Measurements from ENCODE around the gene FOXJ1.

FOXJ1 gene

DNA sequence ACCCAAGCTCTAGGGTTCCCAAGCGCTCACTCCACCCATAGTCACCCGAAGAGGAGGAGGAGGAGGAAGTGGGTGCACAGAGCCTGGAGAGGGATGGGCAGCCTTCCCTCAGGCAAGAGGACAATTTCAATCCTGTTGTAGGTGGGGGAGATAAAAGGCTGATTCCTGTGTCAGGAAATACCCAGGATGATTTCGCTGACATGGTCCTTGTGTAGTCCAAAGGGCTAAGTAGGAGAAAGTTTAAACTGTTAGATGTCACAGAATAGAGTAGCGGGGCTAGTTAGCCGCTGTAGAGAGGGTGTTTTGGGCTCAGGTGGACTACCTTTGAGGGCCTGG lies 36.2 kb downstream of the FOXJ1 start:
- H3K79me2 ChIP-seq (ENCODE audit: control insufficient read depth, insufficient read depth, low read length, poor library complexity): peaks cover 6% of the 10 kb centered on the region
- H3K27me3 ChIP-seq (ENCODE audit: insufficient read depth, low read length): no peaks in the 10 kb centered on the region
- H3K23ac ChIP-seq (ENCODE audit: low read length): no peak overlapping the region
- no peak overlapping the region for H3K18ac ChIP-seq (ENCODE audit: low read length)
- peaks cover 11% of the 10 kb centered on the region for H3K79me1 ChIP-seq (ENCODE audit: low read length)
- no peak overlapping the region for H3K14ac ChIP-seq (ENCODE audit: low read length)
- no peak overlapping the region for H2BK5ac ChIP-seq (ENCODE audit: low read depth, low read length, poor library complexity)
- WGBS (ENCODE audit: extremely low coverage, insufficient coverage, insufficient read length): no CpG with 5 or more reads among the region's 5 CpGs
- peak overlapping the region; percentile 77 for H4K12ac ChIP-seq (ENCODE audit: low read depth, low read length)
- H2AFZ ChIP-seq (ENCODE audit: insufficient read depth, low read length, poor library complexity): no peak overlapping the region
- H3K4me1 ChIP-seq (ENCODE audit: control insufficient read depth in 1 of 2, insufficient read depth in 2 of 2, low read length in 2 of 2): peaks cover 10 to 13% of the 10 kb centered on the region in 2 experiments
- H3K9ac ChIP-seq (ENCODE audit: low read length): no peak overlapping the region
- H3K9me3 ChIP-seq (ENCODE audit: insufficient read depth, low read depth, low read length): no peaks in the 10 kb centered on the region
- no peak overlapping the region for H2BK120ac ChIP-seq (ENCODE audit: insufficient read depth, low read length, poor library complexity)
- no peak overlapping the region for H2BK12ac ChIP-seq (ENCODE audit: low read length)
- H3K27ac ChIP-seq (ENCODE audit: low read depth, low read length): no peak overlapping the region
- H3K36me3 ChIP-seq (ENCODE audit: control insufficient read depth in 1 of 2, insufficient read depth in 2 of 2, low read length in 2 of 2): peaks cover 14 to 17% of the 10 kb centered on the region in 2 experiments
- H2AK5ac ChIP-seq (ENCODE audit: low read length): no peak overlapping the region
- H3K4me2 ChIP-seq (ENCODE audit: low read length): no peak overlapping the region
- DNase-seq: no peak
- no peak overlapping the region for H3K4me3 ChIP-seq (ENCODE audit: low read depth, low read length)
- no peak overlapping the region for H4K8ac ChIP-seq (ENCODE audit: low read depth, low read length)
- no peak overlapping the region for H3K4ac ChIP-seq (ENCODE audit: low read depth, low read length)
- no peak overlapping the region for H4K91ac ChIP-seq (ENCODE audit: low read depth, low read length)

DNA sequence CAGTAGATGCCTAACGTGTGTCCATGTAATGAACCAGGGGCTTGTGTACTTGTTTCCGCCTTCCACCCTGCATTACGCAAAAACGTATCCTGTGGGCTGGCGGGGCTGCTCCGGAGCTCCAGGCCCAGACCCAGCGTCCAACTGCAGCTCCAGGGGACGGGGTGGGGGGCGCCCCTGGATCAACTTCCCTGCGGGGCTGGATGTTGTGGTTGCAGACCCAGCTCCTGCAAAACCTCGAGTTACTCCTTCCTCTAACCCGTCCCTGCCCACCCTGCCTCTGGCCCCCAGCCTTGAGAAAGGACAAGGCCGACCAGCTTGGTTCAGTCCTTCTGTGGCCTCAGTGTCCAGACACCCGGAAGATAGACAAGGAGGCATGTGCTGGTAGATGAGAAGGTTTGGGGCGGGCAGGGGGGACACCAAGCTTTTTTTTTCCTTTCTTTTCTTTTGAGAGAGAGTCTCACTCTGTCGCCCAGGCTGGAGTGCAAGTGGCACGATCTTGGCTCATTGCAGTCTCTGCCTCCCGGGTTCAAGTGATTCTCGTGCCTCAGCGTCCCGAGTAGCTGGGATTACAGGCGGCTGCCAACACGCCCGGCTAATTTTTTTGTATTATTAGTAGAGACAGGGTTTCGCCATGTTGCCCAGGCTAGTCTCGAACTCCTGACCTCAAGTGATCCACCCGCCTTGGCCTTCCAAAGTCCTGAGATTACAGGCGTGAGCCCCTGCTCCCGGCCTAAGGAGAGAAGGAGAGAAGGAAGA lies 36.7 kb downstream of the FOXJ1 start:
- H2BK120ac ChIP-seq (ENCODE audit: insufficient read depth, low read length, poor library complexity): peak overlapping the region; percentile 5
- peak overlapping the region; percentile 90 for H4K12ac ChIP-seq (ENCODE audit: low read depth, low read length)
- no peak overlapping the region for H3K27ac ChIP-seq (ENCODE audit: low read depth, low read length)
- no CpG with 5 or more reads among the region's 29 CpGs for WGBS (ENCODE audit: extremely low coverage, insufficient coverage, insufficient read length)
- H2AFZ ChIP-seq (ENCODE audit: insufficient read depth, low read length, poor library complexity): peak overlapping the region; percentile 95
- no peak overlapping the region for H3K23ac ChIP-seq (ENCODE audit: low read length)
- H2BK5ac ChIP-seq (ENCODE audit: low read depth, low read length, poor library complexity): peak overlapping the region; percentile 2
- peak overlapping the region; percentile 31 for H3K18ac ChIP-seq (ENCODE audit: low read length)
- no peak for DNase-seq
- peaks cover 11% of the 10 kb centered on the region for H3K79me1 ChIP-seq (ENCODE audit: low read length)
- H2BK12ac ChIP-seq (ENCODE audit: low read length): no peak overlapping the region
- peaks cover 10 to 13% of the 10 kb centered on the region in 2 experiments for H3K4me1 ChIP-seq (ENCODE audit: control insufficient read depth in 1 of 2, insufficient read depth in 2 of 2, low read length in 2 of 2)
- H3K27me3 ChIP-seq (ENCODE audit: insufficient read depth, low read length): no peaks in the 10 kb centered on the region
- H3K36me3 ChIP-seq (ENCODE audit: control insufficient read depth in 1 of 2, insufficient read depth in 2 of 2, low read length in 2 of 2): peaks cover 16 to 20% of the 10 kb centered on the region in 2 experiments
- peak overlapping the region; percentile 99 for H4K8ac ChIP-seq (ENCODE audit: low read depth, low read length)
- H3K9ac ChIP-seq (ENCODE audit: low read length): no peak overlapping the region
- peaks cover 6% of the 10 kb centered on the region for H3K79me2 ChIP-seq (ENCODE audit: control insufficient read depth, insufficient read depth, low read length, poor library complexity)
- H3K9me3 ChIP-seq (ENCODE audit: insufficient read depth, low read depth, low read length): no peaks in the 10 kb centered on the region
- peak overlapping the region; percentile 61 for H3K4me2 ChIP-seq (ENCODE audit: low read length)
- peak overlapping the region; percentile 85 for H3K4ac ChIP-seq (ENCODE audit: low read depth, low read length)
- no peak overlapping the region for H3K4me3 ChIP-seq (ENCODE audit: low read depth, low read length)
- peak overlapping the region; percentile 80 for H4K91ac ChIP-seq (ENCODE audit: low read depth, low read length)
- peak overlapping the region; percentile 89 for H2AK5ac ChIP-seq (ENCODE audit: low read length)
- H3K14ac ChIP-seq (ENCODE audit: low read length): peak overlapping the region; percentile 71

GRCh38 chr17:76103274-76104139 lies 37.5 kb downstream of the FOXJ1 start, which contains the start of gene EXOC7:
Gene EXOC7, minus strand, starts transcription at chr17:76103787. Its CDS starts 95 bp downstream, at chr17:76103692.
- no peaks in the 10 kb centered on the region for H3K9me3 ChIP-seq (ENCODE audit: insufficient read depth, low read depth, low read length)
- H3K23ac ChIP-seq (ENCODE audit: low read length): no peak within 1 kb of the TSS
- no peak within 1 kb of the TSS for H2BK12ac ChIP-seq (ENCODE audit: low read length)
- peak within 1 kb of the TSS; percentile 89 for H2AK5ac ChIP-seq (ENCODE audit: low read length)
- peaks cover 16 to 20% of the 10 kb centered on the region in 2 experiments for H3K36me3 ChIP-seq (ENCODE audit: control insufficient read depth in 1 of 2, insufficient read depth in 2 of 2, low read length in 2 of 2)
- peak within 1 kb of the TSS; percentile 85 for H3K4ac ChIP-seq (ENCODE audit: low read depth, low read length)
- peak within 1 kb of the TSS; percentile 21 for H3K27ac ChIP-seq (ENCODE audit: low read depth, low read length)
- peak within 1 kb of the TSS; percentile 5 for H2BK120ac ChIP-seq (ENCODE audit: insufficient read depth, low read length, poor library complexity)
- peak within 1 kb of the TSS; percentile 86 for H3K4me3 ChIP-seq (ENCODE audit: low read depth, low read length)
- peak within 1 kb of the TSS; percentile 71 for H3K14ac ChIP-seq (ENCODE audit: low read length)
- peak within 1 kb of the TSS; percentile 81 for H2BK5ac ChIP-seq (ENCODE audit: low read depth, low read length, poor library complexity)
- peak within 1 kb of the TSS; percentile 82 for H4K91ac ChIP-seq (ENCODE audit: low read depth, low read length)
- DNase-seq: peak; percentile 95 to 99
- H3K4me1 ChIP-seq (ENCODE audit: control insufficient read depth in 1 of 2, insufficient read depth in 2 of 2, low read length in 2 of 2): peaks cover 10 to 13% of the 10 kb centered on the region in 2 experiments
- peaks cover 6% of the 10 kb centered on the region for H3K79me2 ChIP-seq (ENCODE audit: control insufficient read depth, insufficient read depth, low read length, poor library complexity)
- H3K4me2 ChIP-seq (ENCODE audit: low read length): peak within 1 kb of the TSS; percentile 77
- peak within 1 kb of the TSS; percentile 82 for H3K9ac ChIP-seq (ENCODE audit: low read length)
- WGBS (ENCODE audit: extremely low coverage, insufficient coverage, insufficient read length): no CpG with 5 or more reads among the region's 55 CpGs
- no peaks in the 10 kb centered on the region for H3K27me3 ChIP-seq (ENCODE audit: insufficient read depth, low read length)
- peak within 1 kb of the TSS; percentile 88 for H3K18ac ChIP-seq (ENCODE audit: low read length)
- H3K79me1 ChIP-seq (ENCODE audit: low read length): peaks cover 11% of the 10 kb centered on the region
- H4K8ac ChIP-seq (ENCODE audit: low read depth, low read length): peak within 1 kb of the TSS; percentile 99
- H4K12ac ChIP-seq (ENCODE audit: low read depth, low read length): peak within 1 kb of the TSS; percentile 90
- peak within 1 kb of the TSS; percentile 95 for H2AFZ ChIP-seq (ENCODE audit: insufficient read depth, low read length, poor library complexity)

DNA sequence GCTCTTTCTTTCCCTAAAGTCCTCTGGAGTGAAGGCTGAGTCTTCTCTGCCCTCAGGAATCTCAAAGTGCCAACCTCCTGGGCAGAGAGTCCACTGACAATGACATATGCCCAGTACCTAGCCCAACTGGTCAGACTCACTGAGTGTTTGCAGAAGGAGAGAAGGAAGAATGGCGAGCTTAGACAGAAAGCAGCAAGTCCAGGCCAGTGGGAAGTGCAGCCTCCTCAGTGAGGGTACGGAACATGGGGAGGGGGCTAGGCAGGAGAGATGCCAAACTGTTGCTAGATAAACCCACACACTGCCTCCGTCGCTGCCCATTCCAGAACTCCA lies 38.1 kb downstream of the FOXJ1 start:
- Histone ChIP-seq H3K79me2 (ENCODE audit: control insufficient read depth, insufficient read depth, low read length, poor library complexity) (peaks cover 6% of the 10 kb centered on the region), H3K4me1 (ENCODE audit: control insufficient read depth in 1 of 2, insufficient read depth in 2 of 2, low read length in 2 of 2) (peaks cover 10 to 13% of the 10 kb centered on the region in 2 experiments), H3K4ac (ENCODE audit: low read depth, low read length) (peak overlapping the region; percentile 49), H4K91ac (ENCODE audit: low read depth, low read length) (peak overlapping the region; percentile 82), H3K9ac (ENCODE audit: low read length) (peak overlapping the region; percentile 82), H3K14ac (ENCODE audit: low read length) (peak overlapping the region; percentile 52), H3K79me1 (ENCODE audit: low read length) (peaks cover 11% of the 10 kb centered on the region), H3K36me3 (ENCODE audit: control insufficient read depth in 1 of 2, insufficient read depth in 2 of 2, low read length in 2 of 2) (peaks cover 17 to 22% of the 10 kb centered on the region in 2 experiments), H2BK120ac (ENCODE audit: insufficient read depth, low read length, poor library complexity) (no peak overlapping the region), H2BK5ac (ENCODE audit: low read depth, low read length, poor library complexity) (peak overlapping the region; percentile 32), H3K18ac (ENCODE audit: low read length) (peak overlapping the region; percentile 88), H2BK12ac (ENCODE audit: low read length) (no peak overlapping the region), H2AK5ac (ENCODE audit: low read length) (no peak overlapping the region), H2AFZ (ENCODE audit: insufficient read depth, low read length, poor library complexity) (no peak overlapping the region), H3K9me3 (ENCODE audit: insufficient read depth, low read depth, low read length) (no peaks in the 10 kb centered on the region), H4K8ac (ENCODE audit: low read depth, low read length) (peak overlapping the region; percentile 92), H3K4me3 (ENCODE audit: low read depth, low read length) (peak overlapping the region; percentile 86), H3K27ac (ENCODE audit: low read depth, low read length) (no peak overlapping the region), H3K4me2 (ENCODE audit: low read length) (peak overlapping the region; percentile 77), H3K27me3 (ENCODE audit: insufficient read depth, low read length) (no peaks in the 10 kb centered on the region), H3K23ac (ENCODE audit: low read length) (no peak overlapping the region), H4K12ac (ENCODE audit: low read depth, low read length) (peak overlapping the region; percentile 78)
- WGBS (ENCODE audit: extremely low coverage, insufficient coverage, insufficient read length): no CpG with 5 or more reads among the region's 4 CpGs
- DNase-seq: no peak
